ENCODE results near the gene AOAH. TPM values are rescaled to one million over a fixed set of nuclear protein-coding genes. Genes with fewer than 3 reads are reported as not detected.
"Not testable (repeated sequence)": the region's sequence is repeated elsewhere in the genome, so short reads cannot be mapped to it uniquely, and the experiment has no call there.

The AOAH gene
- total RNA-seq, 4 donors from 2014 or later: 0.93 to 20.5 (median 9.9) TPM

GRCh38 chr7:36653008-36653662 lies 71.2 kb downstream of the AOAH start:
- WGBS, 2 donors (ENCODE audit: low coverage in 1 of 2): 33% methylated on average over 3 of the region's 3 CpGs
- H3K36me3 ChIP-seq: no peaks in the 10 kb centered on the region
- H3K9me3 ChIP-seq: no peaks in the 10 kb centered on the region
- no peak for TF ChIP-seq CTCF (IDR thresholded peaks at IDR 0.05)
- no peak for TF ChIP-seq POLR2A (IDR thresholded peaks at IDR 0.05)
- no peak for TF ChIP-seq EP300 (IDR thresholded peaks at IDR 0.05)
- no peak for TF ChIP-seq POLR2AphosphoS5 (IDR thresholded peaks at IDR 0.05)
- H3K4me3 ChIP-seq: no peak overlapping the region
- ATAC-seq: no peak
- no peaks in the 10 kb centered on the region for H3K27me3 ChIP-seq
- H3K4me1 ChIP-seq: peaks cover 0 to 9% (median 2%) of the 10 kb centered on the region in 3 donors
- H3K27ac ChIP-seq: no peak overlapping the region

GRCh38 chr7:36652431-36652830 lies 71.9 kb downstream of the AOAH start:
- no peaks in the 10 kb centered on the region for H3K27me3 ChIP-seq
- no peak for ATAC-seq
- no peak overlapping the region for H3K27ac ChIP-seq
- H3K36me3 ChIP-seq: no peaks in the 10 kb centered on the region
- no peaks in the 10 kb centered on the region for H3K9me3 ChIP-seq
- TF ChIP-seq CTCF (IDR thresholded peaks at IDR 0.05) (no peak), POLR2AphosphoS5 (IDR thresholded peaks at IDR 0.05) (no peak), POLR2A (IDR thresholded peaks at IDR 0.05) (no peak), EP300 (IDR thresholded peaks at IDR 0.05) (no peak)
- no peak overlapping the region for H3K4me3 ChIP-seq
- peaks cover 0 to 9% (median 2%) of the 10 kb centered on the region in 3 donors for H3K4me1 ChIP-seq
- 69 to 70% methylated on average over 3 to 5 of the region's 5 CpGs for WGBS, 2 donors (ENCODE audit: low coverage in 1 of 2)

- no peaks in the 10 kb centered on the region for H3K36me3 ChIP-seq
- H3K9me3 ChIP-seq: no peaks in the 10 kb centered on the region
- WGBS, 2 donors (ENCODE audit: low coverage in 1 of 2): 70 to 88% methylated on average over 2 of the region's 2 CpGs
- TF ChIP-seq POLR2A (IDR thresholded peaks at IDR 0.05) (no peak), POLR2AphosphoS5 (IDR thresholded peaks at IDR 0.05) (no peak), CTCF (IDR thresholded peaks at IDR 0.05) (no peak)
- peaks cover 0 to 9% (median 2%) of the 10 kb centered on the region in 3 donors for H3K4me1 ChIP-seq
- ATAC-seq: no peak
- no peaks in the 10 kb centered on the region for H3K27me3 ChIP-seq
- H3K4me3 ChIP-seq: no peak overlapping the region
- H3K27ac ChIP-seq: no peak overlapping the region
Observed at GRCh38 chr7:36651404-36651803, 72.9 kb downstream of the AOAH start.

GRCh38 chr7:36650766-36651312 lies 73.5 kb downstream of the AOAH start:
- ATAC-seq: no peak
- H3K27ac ChIP-seq: no peak overlapping the region
- no peaks in the 10 kb centered on the region for H3K9me3 ChIP-seq
- H3K27me3 ChIP-seq: no peaks in the 10 kb centered on the region
- H3K4me1 ChIP-seq: peaks cover 0 to 9% (median 2%) of the 10 kb centered on the region in 3 donors
- no peak overlapping the region for H3K4me3 ChIP-seq
- WGBS, 2 donors (ENCODE audit: low coverage in 1 of 2): 58 to 81% methylated on average over 4 to 6 of the region's 7 CpGs
- no peak for TF ChIP-seq EP300 (IDR thresholded peaks at IDR 0.05)
- TF ChIP-seq CTCF (IDR thresholded peaks at IDR 0.05): no peak
- TF ChIP-seq POLR2A (IDR thresholded peaks at IDR 0.05): no peak
- no peak for TF ChIP-seq POLR2AphosphoS5 (IDR thresholded peaks at IDR 0.05)
- H3K36me3 ChIP-seq: no peaks in the 10 kb centered on the region

DNA sequence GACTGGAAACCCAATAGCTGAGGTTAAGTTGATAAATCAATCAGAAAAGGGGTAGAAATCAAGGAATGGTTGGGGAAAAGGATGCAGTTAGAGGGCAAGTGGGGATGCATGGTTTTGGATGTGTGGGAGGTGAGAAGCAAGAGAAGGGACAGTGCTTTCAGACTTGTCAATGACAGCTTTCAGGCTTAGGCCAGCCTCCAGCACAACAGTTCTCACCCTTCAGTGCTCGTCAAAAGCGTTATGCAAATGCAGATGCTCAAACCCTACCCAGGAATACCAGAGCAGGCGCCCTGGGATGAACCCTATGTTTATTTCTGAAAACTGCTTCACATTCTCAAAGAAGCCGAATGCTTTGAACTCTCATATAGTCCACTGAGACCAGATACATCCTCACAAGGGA lies 74.0 kb downstream of the AOAH start:
- Histone ChIP-seq H3K36me3 (no peaks in the 10 kb centered on the region), H3K27me3 (no peaks in the 10 kb centered on the region), H3K9me3 (no peaks in the 10 kb centered on the region), H3K4me1 (peaks cover 0 to 9% (median 2%) of the 10 kb centered on the region in 3 donors), H3K27ac (no peak overlapping the region), H3K4me3 (no peak overlapping the region)
- TF ChIP-seq CTCF (IDR thresholded peaks at IDR 0.05): no peak
- 86 to 88% methylated on average over 4 of the region's 4 CpGs for WGBS, 2 donors (ENCODE audit: low coverage in 1 of 2)
- no peak for ATAC-seq

GRCh38 chr7:36649319-36649718 lies 75.0 kb downstream of the AOAH start:
- H3K27me3 ChIP-seq, ATAC-seq, H3K4me1 ChIP-seq, H3K36me3 ChIP-seq, H3K9me3 ChIP-seq, H3K27ac ChIP-seq, H3K4me3 ChIP-seq: not testable (repeated sequence)
- 90 to 100% methylated on average over 3 to 4 of the region's 6 CpGs for WGBS, 2 donors (ENCODE audit: low coverage in 1 of 2)
